SU-DHL-6 (cell line): ENCODE results near the gene ADAM8.

Source experiments
- EZH2phosphoT487 ChIP-seq: fragments of 200-600 bp; sonication (generic), shearing (Covaris generic); conservative IDR thresholded peaks from 2 replicates; pipeline ENCODE4 v1.6.1; 2018; ENCODE audit warnings: mild to moderate bottlenecking, antibody characterized with exemption, low read length, moderate library complexity, mixed read lengths
- TF ChIP-seq, protein P1 (sequence below): fragments of 200-600 bp; sonication (generic); IDR thresholded peaks from one replicate; pipeline ENCODE4 v1.5.1; 2017; ENCODE audit warnings: antibody characterized with exemption, mild to moderate bottlenecking, low read length, moderate library complexity; ENCODE audit not compliant: insufficient read depth, poor library complexity, severe bottlenecking

- TF ChIP-seq, protein P1, sequence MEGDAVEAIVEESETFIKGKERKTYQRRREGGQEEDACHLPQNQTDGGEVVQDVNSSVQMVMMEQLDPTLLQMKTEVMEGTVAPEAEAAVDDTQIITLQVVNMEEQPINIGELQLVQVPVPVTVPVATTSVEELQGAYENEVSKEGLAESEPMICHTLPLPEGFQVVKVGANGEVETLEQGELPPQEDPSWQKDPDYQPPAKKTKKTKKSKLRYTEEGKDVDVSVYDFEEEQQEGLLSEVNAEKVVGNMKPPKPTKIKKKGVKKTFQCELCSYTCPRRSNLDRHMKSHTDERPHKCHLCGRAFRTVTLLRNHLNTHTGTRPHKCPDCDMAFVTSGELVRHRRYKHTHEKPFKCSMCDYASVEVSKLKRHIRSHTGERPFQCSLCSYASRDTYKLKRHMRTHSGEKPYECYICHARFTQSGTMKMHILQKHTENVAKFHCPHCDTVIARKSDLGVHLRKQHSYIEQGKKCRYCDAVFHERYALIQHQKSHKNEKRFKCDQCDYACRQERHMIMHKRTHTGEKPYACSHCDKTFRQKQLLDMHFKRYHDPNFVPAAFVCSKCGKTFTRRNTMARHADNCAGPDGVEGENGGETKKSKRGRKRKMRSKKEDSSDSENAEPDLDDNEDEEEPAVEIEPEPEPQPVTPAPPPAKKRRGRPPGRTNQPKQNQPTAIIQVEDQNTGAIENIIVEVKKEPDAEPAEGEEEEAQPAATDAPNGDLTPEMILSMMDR = no peak
- no peak for TF ChIP-seq EZH2phosphoT487
Observed at GRCh38 chr10:133314911-133315310, 38.2 kb upstream of the ADAM8 start.
